SJSA1 (cell line): ENCODE data around the gene FBXO24. TPM values are rescaled to one million over a fixed set of nuclear protein-coding genes. Genes with fewer than 3 reads are reported as not detected.
"Not testable (repeated sequence)": the region's sequence is repeated elsewhere in the genome, so short reads cannot be mapped to it uniquely, and the experiment has no call there.

ENCODE experiments used
- DNase-seq, 2 experiments: peaks; one replicate each; pipeline ENCODE4 v3.0.0-alpha.2; 2015 to 2020; ENCODE audit warnings: low spot score in 2 of 2, low read depth in 1 of 2
- H3K27ac ChIP-seq: fragments of 250-450 bp; sonication (Bioruptor Pico); 2 replicates; pipeline ENCODE4 v1.5.1; 2020; ENCODE audit warnings: mild to moderate bottlenecking, moderate library complexity
- H3K27me3 ChIP-seq: fragments of 250-450 bp; sonication (Bioruptor Pico); replicated peaks from 2 replicates; pipeline ENCODE4 v1.5.1; 2020; ENCODE audit warnings: mild to moderate bottlenecking, moderate library complexity
- H3K36me3 ChIP-seq: fragments of 250-450 bp; sonication (Bioruptor Pico); 2 replicates; pipeline ENCODE4 v1.5.1; 2020; ENCODE audit warnings: mild to moderate bottlenecking
- H3K4me1 ChIP-seq: fragments of 250-450 bp; sonication (Bioruptor Pico); replicated peaks from 2 replicates; pipeline ENCODE4 v1.6.1; 2021; ENCODE audit warnings: mild to moderate bottlenecking
- H3K4me3 ChIP-seq: fragments of 250-450 bp; sonication (Bioruptor Pico); 2 replicates; pipeline ENCODE4 v1.5.1; 2020; ENCODE audit warnings: mild to moderate bottlenecking
- H3K9me3 ChIP-seq: fragments of 250-450 bp; sonication (Bioruptor Pico); replicated peaks from 2 replicates; pipeline ENCODE4 v1.5.1; 2020; ENCODE audit warnings: mild to moderate bottlenecking
- total RNA-seq: library from RNA; depleted of rRNA; stranded (reverse); fragments of >200 nt; shearing (Covaris generic); gene quantifications from 2 replicates; pipeline ENCODE4 v1.2.3, GENCODE V29; 2014

Gene FBXO24
- total RNA-seq, 1 experiment from 2014 or later, result 0.13 TPM

DNA sequence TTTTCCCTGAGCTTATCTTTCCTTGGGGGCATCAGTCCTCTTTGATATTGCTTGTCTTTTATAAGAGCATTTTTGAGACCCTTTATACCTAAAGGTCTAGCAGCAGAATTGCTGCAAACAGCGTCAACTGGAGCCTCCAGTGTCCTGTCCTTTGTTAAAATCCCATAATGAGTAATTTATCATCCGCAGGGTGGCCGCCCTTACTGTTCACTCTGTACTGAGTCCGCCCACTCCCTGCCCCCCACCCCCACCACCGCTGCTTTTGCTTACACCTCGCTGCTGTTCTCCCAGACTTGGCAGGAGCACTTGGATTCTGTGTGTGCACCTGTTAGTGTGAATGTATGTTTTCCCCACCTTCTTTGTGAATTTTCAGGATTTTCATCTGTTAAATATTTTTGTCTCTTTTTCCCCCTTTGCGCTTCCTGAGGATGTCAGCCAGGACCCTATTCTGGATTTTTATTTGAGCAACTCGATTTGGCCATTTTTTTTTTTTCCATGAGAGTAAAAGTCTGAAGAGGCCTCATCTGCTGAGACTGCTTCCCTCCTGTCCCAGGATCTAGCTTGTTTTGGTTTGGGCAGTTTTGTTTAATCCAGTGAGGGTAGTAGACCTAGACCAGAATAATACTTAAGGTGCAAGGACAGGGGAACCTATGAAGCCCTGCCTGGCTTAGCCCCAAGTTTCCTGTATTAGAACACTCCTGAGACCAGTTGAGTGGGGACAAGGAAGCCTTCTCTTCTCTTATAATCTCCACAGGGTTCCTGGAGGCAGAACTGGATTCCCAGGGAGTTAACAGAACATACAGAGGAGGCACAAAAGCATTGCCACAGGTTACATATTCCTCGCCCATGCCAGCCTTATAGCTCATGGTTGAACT, 39.0 kb upstream of the FBXO24 start:
- no peak for DNase-seq
- peaks cover 48% of the 10 kb centered on the region for H3K4me1 ChIP-seq
- peak overlapping the region; percentile 72 for H3K27ac ChIP-seq

DNA sequence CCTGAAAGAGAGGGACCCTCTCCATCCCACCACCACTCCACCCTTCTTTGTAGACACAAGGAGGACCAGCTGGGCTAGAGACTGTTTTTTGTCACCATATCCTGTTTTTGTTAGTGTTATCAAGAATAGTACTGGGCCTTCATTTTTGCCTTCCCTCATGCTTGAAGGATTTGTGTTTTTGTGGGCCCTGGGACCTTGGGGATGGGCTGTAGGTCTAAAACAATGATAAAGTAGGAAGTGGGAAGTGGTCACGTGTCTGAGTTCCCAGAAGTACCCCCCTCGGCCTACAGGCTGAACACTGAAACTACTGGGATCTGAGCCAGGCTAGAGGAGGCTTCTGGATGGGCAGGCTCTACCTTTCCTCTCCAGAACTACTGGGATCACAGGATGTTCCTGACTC, 38.3 kb upstream of the FBXO24 start:
- no peak overlapping the region for H3K4me3 ChIP-seq
- H3K27me3 ChIP-seq, result no peaks in the 10 kb centered on the region
- H3K27ac ChIP-seq, result peak overlapping the region; percentile 25
- no peak for DNase-seq
- H3K9me3 ChIP-seq, result no peaks in the 10 kb centered on the region
- H3K4me1 ChIP-seq, result peaks cover 48% of the 10 kb centered on the region
- peaks cover 30% of the 10 kb centered on the region for H3K36me3 ChIP-seq

More for the DNA sequence above, 39.0 kb upstream of the FBXO24 start:
- Histone ChIP-seq H3K9me3 (no peaks in the 10 kb centered on the region), H3K36me3 (peaks cover 23% of the 10 kb centered on the region), H3K4me3 (no peak overlapping the region), H3K27me3 (no peaks in the 10 kb centered on the region)

DNA sequence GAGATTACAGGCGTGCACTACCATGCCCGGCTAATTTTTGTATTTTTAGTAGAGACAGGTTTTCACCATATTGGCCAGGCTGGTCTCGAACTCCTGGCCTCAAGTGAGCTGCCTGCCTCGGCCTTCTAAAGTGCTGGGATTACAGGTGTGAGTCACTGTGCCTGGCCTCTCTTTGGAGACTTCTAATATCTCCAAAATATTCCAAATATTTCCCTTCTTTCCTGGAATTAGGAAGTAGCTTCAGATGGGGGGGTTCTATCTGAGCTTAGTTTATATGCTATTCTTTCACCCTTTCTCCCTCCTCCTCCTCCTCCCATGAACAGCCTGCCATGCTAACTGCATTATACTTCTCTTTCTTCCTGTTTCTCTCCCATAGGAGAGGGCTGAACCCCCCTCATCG, 37.7 kb upstream of the FBXO24 start:
- H3K9me3 ChIP-seq, H3K27me3 ChIP-seq, DNase-seq, H3K4me3 ChIP-seq: not testable (repeated sequence)
- peak overlapping the region; percentile 25 for H3K27ac ChIP-seq
- peaks cover 48% of the 10 kb centered on the region for H3K4me1 ChIP-seq
- peaks cover 35% of the 10 kb centered on the region for H3K36me3 ChIP-seq

DNA sequence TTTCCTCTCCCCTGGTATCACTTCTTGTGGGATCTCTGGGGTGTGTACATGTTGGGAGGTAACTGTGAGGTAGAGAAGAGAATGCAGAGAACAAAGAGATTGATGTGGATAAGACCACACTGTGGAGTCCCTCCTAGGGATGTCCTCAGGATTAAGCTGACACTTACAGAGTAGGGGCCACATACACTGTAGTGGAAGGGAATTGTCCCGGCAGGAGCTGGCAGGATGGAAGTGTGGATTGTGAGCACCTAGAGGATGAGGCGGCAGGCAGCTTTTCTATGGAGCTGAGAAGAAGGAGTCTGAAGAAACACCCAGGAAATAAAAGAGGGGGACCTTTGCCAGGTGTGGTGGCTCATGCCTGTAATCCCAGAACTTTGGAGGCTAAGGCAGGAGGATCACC, 33.6 kb upstream of the FBXO24 start:
- Histone ChIP-seq H3K4me1 (peaks cover 12% of the 10 kb centered on the region), H3K27ac (no peak overlapping the region), H3K9me3 (no peaks in the 10 kb centered on the region), H3K36me3 (peaks cover 64% of the 10 kb centered on the region), H3K27me3 (no peaks in the 10 kb centered on the region), H3K4me3 (no peak overlapping the region)
- DNase-seq, result no peak

DNA sequence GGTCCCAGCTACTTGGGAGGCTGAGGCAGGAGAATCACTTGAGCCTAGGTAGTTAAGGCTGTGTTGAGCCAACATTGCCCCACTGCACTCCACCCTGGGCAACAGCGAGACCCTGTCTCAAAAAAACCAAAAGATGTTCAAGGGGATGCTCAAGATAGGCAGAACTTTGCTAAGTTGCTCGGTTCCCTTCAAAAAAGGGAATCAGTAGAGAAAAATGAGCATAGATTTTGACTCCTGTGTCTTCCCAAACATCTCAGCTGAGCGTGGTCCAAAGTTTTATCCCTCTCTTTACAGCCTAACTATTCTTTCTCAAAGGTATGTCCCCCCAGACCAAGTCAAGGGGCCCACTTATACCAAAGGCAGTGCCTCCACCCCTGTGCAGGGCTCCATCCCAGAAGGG, 33.1 kb upstream of the FBXO24 start:
- peaks cover 7% of the 10 kb centered on the region for H3K4me1 ChIP-seq
- H3K27ac ChIP-seq, result no peak overlapping the region
- no peaks in the 10 kb centered on the region for H3K27me3 ChIP-seq
- no peaks in the 10 kb centered on the region for H3K9me3 ChIP-seq
- H3K36me3 ChIP-seq, result peaks cover 61% of the 10 kb centered on the region
- no peak overlapping the region for H3K4me3 ChIP-seq
- no peak for DNase-seq

DNA sequence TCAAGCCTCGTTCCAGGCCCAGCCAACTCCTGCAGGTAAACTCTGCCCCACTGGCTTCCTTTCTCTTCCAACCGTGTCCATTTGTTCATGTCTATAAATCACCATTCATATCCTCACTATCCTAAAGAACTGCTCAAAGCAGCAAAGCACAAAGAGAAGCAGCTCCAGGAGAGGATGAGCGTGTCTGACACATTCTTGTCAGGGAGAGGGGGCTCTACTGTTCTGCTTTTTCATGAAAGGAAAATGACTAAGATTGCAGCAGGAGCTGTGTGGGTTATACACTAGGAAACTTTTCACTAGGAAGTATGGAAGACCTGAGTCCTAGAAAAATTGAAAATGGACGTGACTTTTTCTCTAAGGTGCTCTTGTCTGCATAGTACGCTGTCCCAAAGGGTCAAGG, 30.4 kb upstream of the FBXO24 start:
- H3K36me3 ChIP-seq, result peaks cover 51% of the 10 kb centered on the region
- DNase-seq, result no peak
- no peak overlapping the region for H3K27ac ChIP-seq
- no peaks in the 10 kb centered on the region for H3K9me3 ChIP-seq
- H3K27me3 ChIP-seq, result no peaks in the 10 kb centered on the region
- no peaks in the 10 kb centered on the region for H3K4me1 ChIP-seq
- H3K4me3 ChIP-seq, result no peak overlapping the region

DNA sequence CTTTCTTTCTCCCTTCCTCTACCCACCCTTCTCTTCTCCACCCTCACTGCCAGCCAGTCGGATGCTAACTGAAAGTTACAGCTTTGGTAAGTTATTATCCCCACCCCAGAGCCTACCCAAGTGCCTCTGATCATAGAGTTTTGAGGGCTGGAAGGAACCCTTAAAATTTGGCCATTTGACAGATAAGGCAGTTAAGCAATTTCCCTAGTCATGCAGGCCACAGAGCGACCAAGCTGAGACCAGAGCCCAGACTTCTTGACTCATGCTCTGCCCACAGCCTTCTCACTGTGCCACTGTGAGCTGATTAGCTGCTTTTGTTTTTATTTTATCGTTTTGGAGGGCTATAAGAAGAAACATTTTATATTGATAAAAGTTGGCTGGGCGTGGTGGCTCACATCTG, 29.6 kb upstream of the FBXO24 start:
- Histone ChIP-seq H3K27me3 (no peaks in the 10 kb centered on the region), H3K9me3 (no peaks in the 10 kb centered on the region), H3K27ac (no peak overlapping the region), H3K4me3 (no peak overlapping the region), H3K36me3 (peaks cover 50% of the 10 kb centered on the region), H3K4me1 (no peaks in the 10 kb centered on the region)
- no peak for DNase-seq

DNA sequence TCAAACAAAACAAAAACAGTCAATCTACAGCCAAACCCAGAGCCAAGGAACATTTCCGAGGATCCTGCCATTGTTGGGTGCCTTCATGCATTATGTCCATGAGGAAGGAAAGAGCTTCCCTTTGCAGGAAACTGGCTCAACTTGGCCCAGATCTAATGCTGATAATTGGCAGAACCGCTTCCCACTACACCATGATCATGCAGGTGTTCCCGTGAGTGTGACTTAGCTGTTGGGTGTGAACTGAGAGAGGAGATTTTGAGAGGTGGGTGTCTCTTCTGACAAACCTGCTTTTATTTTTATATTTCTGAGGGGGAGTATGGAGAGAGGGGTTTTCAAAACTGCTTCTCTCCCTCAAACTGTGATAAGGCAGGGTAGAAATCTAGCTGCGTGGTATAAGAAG, 27.0 kb upstream of the FBXO24 start:
- Histone ChIP-seq H3K27me3 (no peaks in the 10 kb centered on the region), H3K36me3 (peaks cover 53% of the 10 kb centered on the region)

DNA sequence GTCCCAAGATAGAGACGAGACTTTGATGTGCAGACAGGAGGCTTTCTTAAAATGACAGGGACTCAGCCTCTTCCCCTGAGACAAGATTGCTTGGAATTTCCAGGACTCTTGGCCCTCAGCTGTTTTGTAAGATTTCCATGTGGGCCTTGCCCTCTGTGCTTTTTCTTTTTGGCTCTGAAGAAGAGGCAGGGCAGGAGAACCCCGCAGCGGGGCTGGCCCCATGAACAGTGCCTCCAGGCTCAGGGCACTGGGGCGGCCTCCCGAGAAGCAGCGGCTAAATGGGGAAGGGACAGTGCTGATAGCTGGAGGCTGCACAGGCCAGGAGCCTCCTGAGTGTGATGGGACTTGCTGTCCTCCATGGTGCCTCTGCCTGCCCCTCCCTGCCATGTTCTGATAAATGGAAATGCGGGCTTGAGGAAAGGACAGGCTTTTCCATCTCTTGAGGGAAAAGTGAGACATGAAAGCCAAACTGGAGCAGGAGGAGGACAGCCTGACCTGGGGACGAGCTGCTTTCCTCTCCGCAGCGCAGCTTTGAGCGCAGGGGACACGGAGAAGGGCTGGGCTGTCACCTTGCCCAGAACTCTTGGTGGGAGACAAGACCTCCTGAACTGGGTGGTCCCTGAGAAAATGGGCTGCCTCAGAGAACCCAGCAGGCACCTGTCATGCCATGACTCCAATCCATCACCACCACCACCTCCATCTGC, 24.5 kb upstream of the FBXO24 start:
- H3K27ac ChIP-seq, result no peak overlapping the region
- H3K4me1 ChIP-seq, result 0 out of 2 replicates have a peak, but pooled peaks cover 3% of the 10 kb centered on the region
- H3K36me3 ChIP-seq, result peaks cover 43% of the 10 kb centered on the region
- DNase-seq, result no peak
- H3K4me3 ChIP-seq, result no peak overlapping the region
- no peaks in the 10 kb centered on the region for H3K9me3 ChIP-seq
- no peaks in the 10 kb centered on the region for H3K27me3 ChIP-seq

More for the DNA sequence above, 27.0 kb upstream of the FBXO24 start:
- Histone ChIP-seq H3K4me3 (no peak overlapping the region), H3K9me3 (no peaks in the 10 kb centered on the region), H3K4me1 (0 out of 2 replicates have a peak, but pooled peaks cover 3% of the 10 kb centered on the region), H3K27ac (no peak overlapping the region)
- no peak for DNase-seq

DNA sequence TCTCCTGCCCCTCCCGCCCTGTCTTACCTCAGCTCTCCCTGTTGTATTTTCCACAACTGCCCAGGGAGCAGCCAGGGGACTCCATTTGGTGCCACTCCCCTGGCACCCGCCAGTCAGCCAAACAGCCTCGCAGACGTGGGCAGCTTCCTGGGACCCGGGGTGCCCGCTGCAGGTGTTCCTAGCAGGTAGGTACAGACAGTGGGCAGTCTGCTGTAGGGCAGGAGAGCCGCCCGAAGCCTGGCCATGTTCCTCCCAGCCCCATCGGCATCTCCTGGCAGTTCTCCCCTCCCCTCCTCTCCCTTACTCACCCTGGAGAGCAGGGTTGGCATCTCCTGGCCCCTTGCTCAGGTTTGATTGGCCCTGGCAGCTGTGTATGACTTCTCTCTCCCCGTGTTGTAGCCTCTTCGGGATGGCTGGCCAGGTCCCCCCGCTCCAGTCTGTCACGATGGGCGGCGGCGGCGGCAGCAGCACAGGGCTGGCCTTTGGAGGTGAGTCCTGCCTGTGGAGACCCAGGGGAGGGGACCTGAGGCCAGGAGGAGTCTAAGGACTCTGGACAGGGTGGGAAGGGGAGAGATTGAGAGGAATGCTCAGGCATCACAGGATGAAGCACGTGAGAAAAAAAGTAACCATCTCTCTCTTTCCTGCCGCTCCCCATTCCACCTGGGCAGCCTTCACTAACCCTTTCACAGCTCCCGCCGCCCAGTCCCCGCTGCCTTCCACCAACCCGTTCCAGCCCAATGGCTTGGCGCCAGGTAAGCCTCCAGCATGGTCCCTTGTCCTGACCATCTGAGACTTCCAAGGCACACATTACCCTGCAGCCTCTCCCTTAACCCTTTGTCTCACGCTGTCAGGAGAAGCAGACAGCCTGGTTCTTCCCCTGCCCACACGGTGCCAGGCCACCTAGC, 23.7 kb upstream of the FBXO24 start:
- Histone ChIP-seq H3K27ac (no peak overlapping the region), H3K36me3 (peaks cover 41% of the 10 kb centered on the region), H3K4me3 (no peak overlapping the region), H3K4me1 (0 out of 2 replicates have a peak, but pooled peaks cover 3% of the 10 kb centered on the region), H3K9me3 (no peaks in the 10 kb centered on the region), H3K27me3 (no peaks in the 10 kb centered on the region)
- DNase-seq, result no peak

DNA sequence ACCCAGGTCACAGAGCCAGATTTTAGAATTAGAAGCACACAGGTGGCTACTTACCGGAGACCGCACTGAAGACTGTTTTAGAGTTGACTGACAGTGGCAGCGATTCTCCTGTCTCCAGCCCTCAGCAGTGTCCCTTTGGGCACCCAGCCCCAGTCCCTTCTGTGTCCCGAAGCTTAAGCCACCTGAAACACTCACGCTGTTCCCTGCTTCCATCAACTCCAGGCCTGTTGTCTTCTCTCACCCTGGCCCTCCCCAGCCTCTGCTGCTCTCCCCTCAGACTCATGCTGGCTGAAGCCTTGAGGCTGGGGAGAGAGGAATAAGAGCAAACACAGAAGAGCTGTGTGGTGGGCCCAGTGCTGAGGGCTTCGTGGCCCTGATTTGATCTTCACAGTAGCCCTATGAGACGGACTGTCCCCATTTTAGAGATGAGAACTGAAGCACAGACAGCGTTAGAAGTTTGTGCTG, 23.0 kb upstream of the FBXO24 start:
- no peaks in the 10 kb centered on the region for H3K27me3 ChIP-seq
- no peak overlapping the region for H3K4me3 ChIP-seq
- DNase-seq, result no peak
- H3K9me3 ChIP-seq, result no peaks in the 10 kb centered on the region
- H3K4me1 ChIP-seq, result 0 out of 2 replicates have a peak, but pooled peaks cover 3% of the 10 kb centered on the region
- H3K27ac ChIP-seq, result no peak overlapping the region
- peaks cover 41% of the 10 kb centered on the region for H3K36me3 ChIP-seq

DNA sequence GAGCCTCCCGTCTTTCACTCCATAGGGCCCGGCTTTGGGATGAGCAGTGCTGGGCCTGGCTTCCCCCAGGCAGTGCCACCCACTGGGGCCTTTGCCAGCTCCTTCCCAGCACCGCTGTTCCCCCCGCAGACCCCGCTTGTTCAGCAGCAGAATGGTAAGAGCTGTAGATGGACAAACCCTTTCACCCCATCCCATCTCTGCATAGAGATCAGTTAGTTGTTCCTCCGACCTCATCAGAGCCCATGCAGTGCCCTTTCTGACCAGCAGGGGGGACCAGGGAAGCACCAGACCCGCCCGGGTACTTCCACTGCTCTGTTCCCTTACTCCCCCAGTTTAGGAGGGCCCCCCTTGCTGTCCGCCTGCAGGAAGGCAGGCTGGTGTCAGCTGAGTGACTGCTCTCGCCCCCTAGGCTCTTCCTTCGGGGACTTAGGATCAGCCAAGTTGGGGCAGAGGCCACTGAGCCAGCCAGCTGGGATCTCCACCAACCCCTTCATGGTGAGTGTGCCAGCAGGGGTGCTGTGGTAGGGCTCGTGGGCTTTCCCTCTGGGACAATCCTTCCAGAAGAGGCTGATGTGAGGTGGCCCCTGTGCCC, 22.2 kb upstream of the FBXO24 start:
- Histone ChIP-seq H3K27ac (no peak overlapping the region), H3K9me3 (no peaks in the 10 kb centered on the region), H3K4me1 (0 out of 2 replicates have a peak, but pooled peaks cover 3% of the 10 kb centered on the region), H3K4me3 (no peak overlapping the region), H3K36me3 (peaks cover 41% of the 10 kb centered on the region), H3K27me3 (peaks cover under 1% of the 10 kb centered on the region; the same call in 1 of the 2 replicates)
- peak; percentile 59 to 84 for DNase-seq

DNA sequence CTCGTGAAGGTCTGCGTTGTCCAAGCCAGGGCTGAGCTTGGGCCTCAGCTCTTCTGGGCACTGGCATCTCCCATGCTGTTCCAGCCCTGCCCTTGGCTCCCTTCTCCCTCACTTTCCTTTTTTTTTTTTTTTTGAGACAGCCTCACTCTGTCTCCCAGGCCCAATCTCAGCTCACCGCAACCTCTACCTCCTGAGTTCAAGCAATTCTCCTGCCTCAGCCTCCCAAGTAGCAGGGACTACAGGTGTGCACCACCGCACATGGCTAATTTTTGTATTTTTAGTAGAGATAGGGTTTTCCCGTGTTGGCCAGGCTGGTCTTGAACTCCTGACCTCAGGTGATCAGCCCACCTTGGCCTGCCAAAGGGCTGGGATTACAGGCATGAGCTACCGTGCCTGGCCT, 21.7 kb upstream of the FBXO24 start:
- not testable (repeated sequence) for H3K4me3 ChIP-seq, H3K9me3 ChIP-seq, H3K27me3 ChIP-seq, H3K27ac ChIP-seq, H3K4me1 ChIP-seq, DNase-seq
- H3K36me3 ChIP-seq, result peaks cover 41% of the 10 kb centered on the region
